MM.1S (cell line): ENCODE data around the gene NFAM1.

Experiments
- DNase-seq: peaks from one replicate; pipeline ENCODE4 v3.0.0-alpha.2; 2015
- H2AFZ ChIP-seq: fragments of 300-600 bp; sonication (generic); 2 replicates; pipeline ENCODE4 v1.6.0; 2016; ENCODE audit warnings: antibody characterized with exemption, low read length
- H3F3A ChIP-seq: fragments of 300-600 bp; sonication (generic); 2 replicates; pipeline ENCODE4 v1.6.1; 2016; ENCODE audit warnings: mild to moderate bottlenecking, antibody characterized with exemption, low read length, moderate library complexity, mixed read lengths; ENCODE audit not compliant: insufficient read depth
- H3K27ac ChIP-seq: fragments of 300-600 bp; sonication (generic); 2 replicates; pipeline ENCODE4 v1.5.1; 2016; ENCODE audit warnings: mild to moderate bottlenecking, low read length
- H3K27me3 ChIP-seq: fragments of 300-600 bp; sonication (generic); replicated peaks from 2 replicates; pipeline ENCODE4 v1.6.0; 2016; ENCODE audit warnings: low read length; ENCODE audit not compliant: insufficient read depth
- H3K36me3 ChIP-seq: fragments of 300-600 bp; sonication (generic); replicated peaks from 2 replicates; pipeline ENCODE4 v1.6.1; 2016; ENCODE audit warnings: mild to moderate bottlenecking, low read length, mixed read lengths; ENCODE audit not compliant: insufficient read depth
- H3K4me1 ChIP-seq: fragments of 300-600 bp; sonication (generic); 2 replicates; pipeline ENCODE4 v1.6.1; 2016; ENCODE audit warnings: low read length, mixed read lengths
- H3K4me2 ChIP-seq: fragments of 300-600 bp; sonication (generic); 2 replicates; pipeline ENCODE4 v1.6.0; 2016; ENCODE audit warnings: low read depth, low read length
- H3K4me3 ChIP-seq: fragments of 300-600 bp; sonication (generic); 2 replicates; pipeline ENCODE4 v1.5.1; 2016; ENCODE audit warnings: low read length, mixed read lengths
- H3K79me2 ChIP-seq: fragments of 300-600 bp; sonication (generic); 2 replicates; pipeline ENCODE4 v1.6.1; 2016; ENCODE audit warnings: mixed run types, low read length, mixed read lengths
- H3K9ac ChIP-seq: fragments of 300-600 bp; sonication (generic); 2 replicates; pipeline ENCODE4 v1.6.1; 2016; ENCODE audit warnings: low read length, mixed read lengths
- H3K9me2 ChIP-seq: fragments of 300-600 bp; sonication (generic); replicated peaks from 2 replicates; pipeline ENCODE4 v1.6.1; 2016; ENCODE audit warnings: mild to moderate bottlenecking, low read length, mixed read lengths; ENCODE audit not compliant: insufficient read depth
- H3K9me3 ChIP-seq: fragments of 300-600 bp; sonication (generic); replicated peaks from 2 replicates; pipeline ENCODE4 v1.6.1; 2016; ENCODE audit warnings: mild to moderate bottlenecking, low read length, mixed read lengths; ENCODE audit not compliant: insufficient read depth
- H4K20me1 ChIP-seq: fragments of 300-600 bp; sonication (generic); 2 replicates; pipeline ENCODE4 v1.6.1; 2016; ENCODE audit warnings: mild to moderate bottlenecking, low read length, moderate library complexity, mixed read lengths; ENCODE audit not compliant: insufficient read depth
- CTCF ChIP-seq: fragments of 300-600 bp; sonication (generic); IDR thresholded peaks from 2 replicates; pipeline ENCODE4 v1.5.1; 2016; ENCODE audit warnings: antibody characterized with exemption, low read length, mixed read lengths
- EZH2 ChIP-seq: fragments of 300-600 bp; sonication (generic); optimal IDR thresholded peaks from 2 replicates; pipeline ENCODE3; 2017; ENCODE audit warnings: low read depth, mild to moderate bottlenecking, antibody characterized with exemption, low read length, mixed read lengths
- EZH2phosphoT487 ChIP-seq: fragments of 300-600 bp; sonication (generic); IDR thresholded peaks from 2 replicates; pipeline ENCODE4 v1.6.1; 2018; ENCODE audit warnings: antibody characterized with exemption, low read length

The NFAM1 gene

GRCh38 chr22:42347281-42347824, 84.8 kb downstream of the NFAM1 start:
- no peak overlapping the region for H3K27ac ChIP-seq
- H3K4me2 ChIP-seq: no peak overlapping the region
- no peaks in the 10 kb centered on the region for H3K9me2 ChIP-seq
- H3K79me2 ChIP-seq: no peaks in the 10 kb centered on the region
- H3K27me3 ChIP-seq: peaks cover 72% of the 10 kb centered on the region
- no peaks in the 10 kb centered on the region for H3K9me3 ChIP-seq
- no peaks in the 10 kb centered on the region for H4K20me1 ChIP-seq
- TF ChIP-seq EZH2: no peak
- no peak overlapping the region for H3K9ac ChIP-seq
- H2AFZ ChIP-seq: no peak overlapping the region
- no peaks in the 10 kb centered on the region for H3K4me1 ChIP-seq
- no peak overlapping the region for H3K4me3 ChIP-seq
- DNase-seq: no peak
- H3F3A ChIP-seq: no peaks in the 10 kb centered on the region
- H3K36me3 ChIP-seq: no peaks in the 10 kb centered on the region

GRCh38 chr22:42346722-42347121, 85.5 kb downstream of the NFAM1 start:
- no peaks in the 10 kb centered on the region for H3K4me1 ChIP-seq
- H3K79me2 ChIP-seq: no peaks in the 10 kb centered on the region
- H3K9me3 ChIP-seq: no peaks in the 10 kb centered on the region
- no peaks in the 10 kb centered on the region for H3F3A ChIP-seq
- H3K4me3 ChIP-seq: no peak overlapping the region
- H3K36me3 ChIP-seq: no peaks in the 10 kb centered on the region
- H3K4me2 ChIP-seq: no peak overlapping the region
- no peak overlapping the region for H3K27ac ChIP-seq
- no peaks in the 10 kb centered on the region for H3K9me2 ChIP-seq
- no peaks in the 10 kb centered on the region for H4K20me1 ChIP-seq
- H3K27me3 ChIP-seq: peaks cover 72% of the 10 kb centered on the region
- TF ChIP-seq EZH2 (no peak), EZH2phosphoT487 (no peak), CTCF (no peak)
- H2AFZ ChIP-seq: no peak overlapping the region
- H3K9ac ChIP-seq: no peak overlapping the region
- DNase-seq: no peak

GRCh38 chr22:42345458-42345857, 86.7 kb downstream of the NFAM1 start:
- Histone ChIP-seq H3K27ac (no peak overlapping the region), H3K9me2 (no peaks in the 10 kb centered on the region), H3K79me2 (no peaks in the 10 kb centered on the region), H4K20me1 (no peaks in the 10 kb centered on the region), H3K4me1 (no peaks in the 10 kb centered on the region), H3K9ac (no peak overlapping the region), H3K27me3 (peaks cover 67% of the 10 kb centered on the region), H3K4me3 (no peak overlapping the region), H3K9me3 (no peaks in the 10 kb centered on the region), H3K36me3 (no peaks in the 10 kb centered on the region), H3K4me2 (no peak overlapping the region), H3F3A (no peaks in the 10 kb centered on the region), H2AFZ (no peak overlapping the region)
- TF ChIP-seq CTCF (no peak), EZH2phosphoT487 (no peak), EZH2 (no peak)
- DNase-seq: no peak

- Histone ChIP-seq H3K4me3 (no peak overlapping the region), H3K9ac (no peak overlapping the region), H3F3A (no peaks in the 10 kb centered on the region), H3K9me3 (no peaks in the 10 kb centered on the region), H3K4me1 (no peaks in the 10 kb centered on the region), H3K9me2 (no peaks in the 10 kb centered on the region), H3K4me2 (no peak overlapping the region), H2AFZ (no peak overlapping the region), H3K79me2 (no peaks in the 10 kb centered on the region), H3K27me3 (peaks cover 71% of the 10 kb centered on the region), H3K36me3 (no peaks in the 10 kb centered on the region), H4K20me1 (no peaks in the 10 kb centered on the region), H3K27ac (no peak overlapping the region)
- no peak for DNase-seq
- TF ChIP-seq CTCF (no peak), EZH2phosphoT487 (no peak), EZH2 (no peak)
Observed at GRCh38 chr22:42344361-42344905, 87.8 kb downstream of the NFAM1 start.
